Astrocyte of the spinal cord (primary cell): ENCODE data around the gene FAM234A.
"Not testable (repeated sequence)": the region's sequence is repeated elsewhere in the genome, so short reads cannot be mapped to it uniquely, and the experiment has no call there.

Source experiments
- DNase-seq: peaks from one replicate; pipeline ENCODE4 v3.0.0; 2011; ENCODE audit warnings: low read depth, low spot score
- H3K4me3 ChIP-seq: 2 replicates; pipeline ENCODE4 v1.5.1; 2011; ENCODE audit warnings: low read depth, mild to moderate bottlenecking, low read length, moderate library complexity
- in situ Hi-C: cut with HindIII; loops from 2 replicates; pipeline ENCODE4 v1.10.0; 2017; ENCODE audit warnings: low sequenced_read_pairs
- TF ChIP-seq, protein P1 (sequence below): IDR thresholded peaks from 2 replicates; pipeline ENCODE4 v1.5.1; 2012; ENCODE audit warnings: low read depth, mild to moderate bottlenecking, low read length, inconsistent platforms

Gene FAM234A

DNA sequence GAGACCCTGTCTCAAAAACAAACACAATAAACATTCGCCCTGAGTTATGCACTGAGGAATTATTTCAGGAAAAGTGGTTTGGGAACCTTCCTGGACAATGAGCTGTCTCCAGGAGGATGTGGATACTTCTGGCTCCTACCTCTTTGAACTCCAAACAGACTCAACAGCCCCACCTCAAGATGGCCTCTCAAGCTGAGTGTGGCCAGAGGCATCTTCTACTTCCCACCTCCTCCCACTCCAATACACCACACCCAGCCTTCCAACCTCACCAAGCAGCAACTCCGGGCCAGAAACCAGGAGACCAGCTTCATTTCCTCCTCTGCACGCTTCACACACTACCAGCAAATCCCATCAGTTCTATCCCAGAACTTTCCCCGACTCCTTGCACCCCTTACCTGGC, 42.8 kb upstream of the FAM234A start:
- in situ Hi-C loops = no loop called here
- H3K4me3 ChIP-seq = no peak overlapping the region
- DNase-seq = no peak
- TF ChIP-seq, protein P1, sequence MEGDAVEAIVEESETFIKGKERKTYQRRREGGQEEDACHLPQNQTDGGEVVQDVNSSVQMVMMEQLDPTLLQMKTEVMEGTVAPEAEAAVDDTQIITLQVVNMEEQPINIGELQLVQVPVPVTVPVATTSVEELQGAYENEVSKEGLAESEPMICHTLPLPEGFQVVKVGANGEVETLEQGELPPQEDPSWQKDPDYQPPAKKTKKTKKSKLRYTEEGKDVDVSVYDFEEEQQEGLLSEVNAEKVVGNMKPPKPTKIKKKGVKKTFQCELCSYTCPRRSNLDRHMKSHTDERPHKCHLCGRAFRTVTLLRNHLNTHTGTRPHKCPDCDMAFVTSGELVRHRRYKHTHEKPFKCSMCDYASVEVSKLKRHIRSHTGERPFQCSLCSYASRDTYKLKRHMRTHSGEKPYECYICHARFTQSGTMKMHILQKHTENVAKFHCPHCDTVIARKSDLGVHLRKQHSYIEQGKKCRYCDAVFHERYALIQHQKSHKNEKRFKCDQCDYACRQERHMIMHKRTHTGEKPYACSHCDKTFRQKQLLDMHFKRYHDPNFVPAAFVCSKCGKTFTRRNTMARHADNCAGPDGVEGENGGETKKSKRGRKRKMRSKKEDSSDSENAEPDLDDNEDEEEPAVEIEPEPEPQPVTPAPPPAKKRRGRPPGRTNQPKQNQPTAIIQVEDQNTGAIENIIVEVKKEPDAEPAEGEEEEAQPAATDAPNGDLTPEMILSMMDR = no peak

DNA sequence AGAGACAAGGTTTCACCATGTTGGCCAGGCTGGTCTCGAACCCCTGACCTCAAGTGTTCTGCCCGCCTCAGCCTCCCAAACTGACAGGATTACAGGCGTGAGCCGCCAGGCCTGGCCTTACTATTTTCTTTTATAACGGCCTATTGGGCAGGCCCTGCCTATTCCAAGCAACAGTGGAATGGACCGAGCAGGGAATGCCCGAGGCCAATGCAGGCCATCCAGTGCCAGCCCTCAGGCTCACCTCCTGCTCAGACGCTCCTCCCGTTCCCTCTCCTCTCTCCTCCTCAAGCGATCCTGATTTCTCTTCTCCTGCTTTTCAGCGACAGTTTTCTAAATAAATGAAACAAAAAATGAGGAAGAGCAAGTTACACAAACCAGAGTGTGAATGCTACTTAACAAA, 41.9 kb upstream of the FAM234A start:
- TF ChIP-seq, protein P1 = no peak
- in situ Hi-C loops = no loop called here
- DNase-seq = no peak
- no peak overlapping the region for H3K4me3 ChIP-seq

DNA sequence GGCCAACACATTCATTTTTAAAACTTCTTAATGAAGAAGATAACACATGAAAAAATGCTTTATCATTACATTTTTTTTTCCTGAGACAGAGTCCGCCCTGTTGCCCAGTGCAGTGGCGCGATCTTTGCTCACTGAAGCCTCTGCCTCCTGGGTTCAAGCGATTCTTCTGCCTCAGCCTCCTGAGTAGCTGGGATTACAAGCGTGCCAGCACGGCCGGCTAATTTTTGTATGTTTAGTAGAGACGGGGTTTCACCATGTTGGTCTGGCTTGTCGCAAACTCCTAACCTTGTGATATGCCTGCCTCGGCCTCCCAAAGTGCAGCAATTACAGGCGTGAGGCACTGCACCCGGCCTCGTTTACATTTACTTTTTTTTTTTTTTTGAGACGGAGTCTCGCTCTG, 41.2 kb upstream of the FAM234A start:
- TF ChIP-seq, protein P1 = no peak
- no peak for DNase-seq
- no peak overlapping the region for H3K4me3 ChIP-seq
- in situ Hi-C loops = no loop called here

GRCh38 chr16:194516-194915, 40.1 kb upstream of the FAM234A start:
- in situ Hi-C loops = no loop called here

GRCh38 chr16:200388-200787, 34.2 kb upstream of the FAM234A start:
- DNase-seq = peak; percentile 24
- H3K4me3 ChIP-seq = no peak overlapping the region
- in situ Hi-C loops = no loop called here
- TF ChIP-seq, protein P1 = no peak

More at GRCh38 chr16:194516-194915, 40.1 kb upstream of the FAM234A start:
- TF ChIP-seq, protein P1 = no peak
- no peak overlapping the region for H3K4me3 ChIP-seq
- peak; percentile 19 for DNase-seq

DNA sequence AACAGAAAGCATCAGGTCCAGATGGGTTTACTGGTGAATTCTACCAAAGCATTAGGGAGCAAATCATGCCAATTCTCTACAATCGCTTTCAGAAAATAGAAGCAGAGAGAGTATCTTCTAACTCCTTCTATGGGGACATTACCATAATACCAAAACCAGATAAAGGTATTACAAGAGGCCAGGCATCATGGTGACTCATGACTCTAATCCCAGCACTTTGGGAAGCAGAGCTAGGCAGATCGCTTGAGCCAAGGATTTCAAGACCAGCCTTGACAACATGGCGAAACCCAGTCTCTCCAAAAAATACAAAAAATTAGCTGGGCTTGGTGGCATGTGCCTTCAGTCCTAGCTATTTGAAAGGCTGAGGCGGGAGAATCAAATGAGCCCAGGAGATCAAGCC, 31.4 kb upstream of the FAM234A start:
- TF ChIP-seq, protein P1 = no peak
- no peak for DNase-seq
- in situ Hi-C loops = no loop called here

GRCh38 chr16:204046-204445, 30.6 kb upstream of the FAM234A start:
- in situ Hi-C loops, H3K4me3 ChIP-seq: not testable (repeated sequence)

More for the DNA sequence above, 31.4 kb upstream of the FAM234A start:
- no peak overlapping the region for H3K4me3 ChIP-seq

GRCh38 chr16:209359-209758, 25.3 kb upstream of the FAM234A start:
- in situ Hi-C loops, H3K4me3 ChIP-seq: not testable (repeated sequence)

More at GRCh38 chr16:204046-204445, 30.6 kb upstream of the FAM234A start:
- DNase-seq = not testable (repeated sequence)

DNA sequence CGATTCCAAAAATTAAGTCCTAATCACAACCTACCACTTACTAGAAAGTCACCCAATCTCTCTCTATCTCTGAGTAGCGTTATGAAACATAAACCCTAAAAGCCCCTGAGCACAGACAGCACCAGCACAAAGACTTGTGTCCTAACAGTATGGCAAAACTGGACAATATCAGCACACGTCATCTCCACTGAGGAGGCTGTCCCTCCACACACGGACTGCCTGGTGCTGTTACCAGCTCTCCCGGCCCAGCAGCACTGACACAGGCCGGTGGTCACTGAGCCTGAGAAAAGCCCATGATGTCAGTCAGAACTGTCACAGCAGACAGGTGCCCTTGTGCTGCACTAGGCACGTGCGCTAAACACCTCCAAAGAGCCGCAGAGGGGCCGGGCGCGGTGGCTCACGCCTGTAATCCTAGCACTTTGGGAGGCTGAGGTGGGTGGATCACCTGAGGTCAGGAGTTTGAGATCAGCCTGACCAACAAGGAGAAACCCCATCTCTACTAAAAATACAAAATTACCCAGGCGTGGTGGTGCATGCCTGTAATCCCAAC, 22.9 kb upstream of the FAM234A start:
- H3K4me3 ChIP-seq, DNase-seq, in situ Hi-C loops: not testable (repeated sequence)

More at GRCh38 chr16:209359-209758, 25.3 kb upstream of the FAM234A start:
- DNase-seq = not testable (repeated sequence)
